K562 (cell line): Measurements from ENCODE around the gene CHST12. TPM values are rescaled to one million over a fixed set of nuclear protein-coding genes. Genes with fewer than 3 reads are reported as not detected.

ENCODE experiments used
- ATF7 ChIP-seq: fragments of 450-650 bp; IDR thresholded peaks from 2 replicates; pipeline ENCODE4 v1.7.1; 2014; ENCODE audit warnings: mild to moderate bottlenecking, moderate library complexity
- CREBBP ChIP-seq: IDR thresholded peaks from one replicate; pipeline ENCODE4 v1.6.1; 2012; ENCODE audit warnings: low read depth, mild to moderate bottlenecking, control low read depth, inconsistent platforms, low read length
- CTBP1 ChIP-seq: fragments of 450-650 bp; IDR thresholded peaks from 2 replicates; pipeline ENCODE4 v1.6.1; 2016; ENCODE audit warnings: borderline replicate concordance
- EGR1 ChIP-seq: fragments of 450-650 bp; conservative IDR thresholded peaks from 2 replicates; pipeline ENCODE4 v1.6.1; 2017; ENCODE audit warnings: mild to moderate bottlenecking
- HBP1 ChIP-seq: fragments of 450-650 bp; formaldehyde crosslinking; IDR thresholded peaks from 2 replicates; pipeline ENCODE4 v1.4.0; 2022; ENCODE audit warnings: missing genetic modification characterization
- HDAC1 ChIP-seq, 2 experiments: fragments of 450-650 bp; IDR thresholded peaks; 2 replicates each; pipeline ENCODE4 v1.6.1; 2016 to 2017; ENCODE audit warnings: inconsistent platforms in 1 of 2, mild to moderate bottlenecking in 1 of 2, moderate library complexity in 1 of 2
- ID3 ChIP-seq, 2 experiments: fragments of 250-450 bp in 1 of 2; fragments of 450-650 bp in 1 of 2; sonication (Bioruptor Pico) in 1 of 2; IDR thresholded peaks; 2 replicates each; pipeline versions ENCODE4 v1.6.1 to v1.8.0; 2016 to 2021; ENCODE audit warnings: mild to moderate bottlenecking in 2 of 2, moderate library complexity in 2 of 2, missing compliant biosample characterization in 1 of 2, missing genetic modification characterization in 1 of 2
- IRF2 ChIP-seq: sonication (generic); formaldehyde crosslinking; IDR thresholded peaks from 2 replicates; pipeline ENCODE4 v1.8.1; 2022; ENCODE audit warnings: mild to moderate bottlenecking, missing genetic modification reagents
- KLF6 ChIP-seq: fragments of 250-450 bp; sonication (Bioruptor Pico); IDR thresholded peaks from 2 replicates; pipeline ENCODE4 v1.4.0; 2020; ENCODE audit warnings: mild to moderate bottlenecking, moderate library complexity, borderline replicate concordance
- L3MBTL2 ChIP-seq: fragments of 450-650 bp; IDR thresholded peaks from 2 replicates; pipeline ENCODE4 v1.6.1; 2016; ENCODE audit warnings: mild to moderate bottlenecking, moderate library complexity
- LARP7 ChIP-seq: fragments of 450-650 bp; IDR thresholded peaks from 2 replicates; pipeline ENCODE4 v1.6.1; 2016
- MAFF ChIP-seq: IDR thresholded peaks from 2 replicates; pipeline ENCODE4 v1.6.1; 2012; ENCODE audit warnings: low read length, improper control_type of control experiment
- MAFG ChIP-seq: fragments of 450-650 bp; conservative IDR thresholded peaks from 2 replicates; pipeline ENCODE4 v1.6.1; 2016; ENCODE audit warnings: missing genetic modification characterization, missing compliant biosample characterization
- NEUROD1 ChIP-seq: fragments of 150-350 bp; IDR thresholded peaks from 2 replicates; pipeline ENCODE4 v1.6.1; 2014; ENCODE audit warnings: borderline replicate concordance, low read length, low read depth; ENCODE audit not compliant: partially characterized antibody
- NFATC3 ChIP-seq: fragments of 450-650 bp; IDR thresholded peaks from 2 replicates; pipeline ENCODE4 v1.6.1; 2017; ENCODE audit warnings: mild to moderate bottlenecking
- NRF1 ChIP-seq, 2 experiments: fragments of 450-650 bp; IDR thresholded peaks in 1 of 2; conservative IDR thresholded peaks in 1 of 2; 2 replicates each; pipeline ENCODE4 v1.6.1; 2014; ENCODE audit warnings: mild to moderate bottlenecking in 2 of 2
- PREB ChIP-seq: sonication (generic); formaldehyde crosslinking; IDR thresholded peaks from 2 replicates; pipeline ENCODE4 v1.8.1; 2023; ENCODE audit warnings: mild to moderate bottlenecking, missing genetic modification reagents
- SREBF1 ChIP-seq: fragments of 150-350 bp; IDR thresholded peaks from 2 replicates; pipeline ENCODE4 v1.6.1; 2014; ENCODE audit warnings: antibody characterized with exemption, low read depth, low read length, borderline replicate concordance
- ZEB2 ChIP-seq: fragments of 450-650 bp; IDR thresholded peaks from 2 replicates; pipeline ENCODE4 v1.6.1; 2016
- polyA plus RNA-seq, 8 experiments: library from polyadenylated mRNA; depleted of rRNA in 4 of 8; stranded (reverse) in 5 of 8; unstranded in 3 of 8; fragments of >200 nt; fragmentation: Nextera tagmentation in 2 of 8; fragmentation: Illumina TruSeq in 1 of 8; extraction: Ambion mirVana in 2 of 8; extraction: Trizol in 1 of 8; gene quantifications; 2 replicates each; pipeline versions ENCODE4 v1.2.1 to v1.2.3, GENCODE V29; 2011 to 2014; ENCODE audit warnings: inconsistent platforms in 1 of 8, missing spikeins in 1 of 8
- total RNA-seq, 7 experiments: library from RNA; depleted of rRNA in 6 of 7; stranded (reverse); fragments of >200 nt in 6 of 7; fragmentation: Illumina TruSeq in 2 of 7; extraction: Trizol in 2 of 7; gene quantifications; 2 replicates each; pipeline versions ENCODE4 v1.2.1 to v1.2.3, GENCODE V29; 2011 to 2021; ENCODE audit warnings: low replicate concordance in 1 of 7
- TF ChIP-seq, protein P1 (sequence below): sonication (generic); formaldehyde crosslinking; IDR thresholded peaks from 2 replicates; pipeline ENCODE4 v1.8.1; 2023; ENCODE audit warnings: mild to moderate bottlenecking, missing genetic modification reagents

Gene CHST12
- total and polyA plus RNA-seq, 9 of the 15 experiments (the other 6 are each of a cell fraction or from before 2014, with no cell fraction given), result 0.18 to 19.8 (median 3.6) TPM

GRCh38 chr7:2354186-2354938 lies 49.0 kb upstream of the CHST12 start, which contains the start of gene EIF3B (continued):
- TF ChIP-seq PREB (CRISPR knock-in tag) (no peak), MAFF (peak; percentile 67), CTBP1 (peak; percentile 44), HDAC1 (IDR thresholded peaks at IDR 0.05) (peak in 1 of 2 experiments; percentile 84; a peak in 2 of 4 replicates), ATF7 (peak; percentile 100), IRF2 (CRISPR knock-in tag) (no peak), L3MBTL2 (peak; percentile 66), ID3 (CRISPR knock-in tag; IDR thresholded peaks at IDR 0.05) (no peak), ID3 (tag; IDR thresholded peaks at IDR 0.05) (peak; percentile 52), NEUROD1 (peak; percentile 90), HBP1 (CRISPR knock-in tag) (0 out of 2 replicates have a peak, but pooled peaks have one; percentile 33), ZEB2 (no peak), SREBF1 (peak; percentile 68), CREBBP (no peak), NRF1 (conservative IDR thresholded peaks at IDR 0.05 in 1 of 2, IDR thresholded peaks at IDR 0.05 in 1 of 2) (peak; percentile 30 to 52), MAFG (no peak; the same call in 1 of the 2 replicates), EGR1 (peak; percentile 89), NFATC3 (no peak), KLF6 (CRISPR knock-in tag) (peak; percentile 80; the same call in 1 of the 2 replicates), LARP7 (no peak)
- TF ChIP-seq, protein P1, sequence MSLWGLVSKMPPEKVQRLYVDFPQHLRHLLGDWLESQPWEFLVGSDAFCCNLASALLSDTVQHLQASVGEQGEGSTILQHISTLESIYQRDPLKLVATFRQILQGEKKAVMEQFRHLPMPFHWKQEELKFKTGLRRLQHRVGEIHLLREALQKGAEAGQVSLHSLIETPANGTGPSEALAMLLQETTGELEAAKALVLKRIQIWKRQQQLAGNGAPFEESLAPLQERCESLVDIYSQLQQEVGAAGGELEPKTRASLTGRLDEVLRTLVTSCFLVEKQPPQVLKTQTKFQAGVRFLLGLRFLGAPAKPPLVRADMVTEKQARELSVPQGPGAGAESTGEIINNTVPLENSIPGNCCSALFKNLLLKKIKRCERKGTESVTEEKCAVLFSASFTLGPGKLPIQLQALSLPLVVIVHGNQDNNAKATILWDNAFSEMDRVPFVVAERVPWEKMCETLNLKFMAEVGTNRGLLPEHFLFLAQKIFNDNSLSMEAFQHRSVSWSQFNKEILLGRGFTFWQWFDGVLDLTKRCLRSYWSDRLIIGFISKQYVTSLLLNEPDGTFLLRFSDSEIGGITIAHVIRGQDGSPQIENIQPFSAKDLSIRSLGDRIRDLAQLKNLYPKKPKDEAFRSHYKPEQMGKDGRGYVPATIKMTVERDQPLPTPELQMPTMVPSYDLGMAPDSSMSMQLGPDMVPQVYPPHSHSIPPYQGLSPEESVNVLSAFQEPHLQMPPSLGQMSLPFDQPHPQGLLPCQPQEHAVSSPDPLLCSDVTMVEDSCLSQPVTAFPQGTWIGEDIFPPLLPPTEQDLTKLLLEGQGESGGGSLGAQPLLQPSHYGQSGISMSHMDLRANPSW (CRISPR knock-in tag), result peak; percentile 88; the same call in 1 of the 2 replicates
